Psoas muscle (tissue), 8 donors: ENCODE results near the gene FRY. TPM values are rescaled to one million over a fixed set of nuclear protein-coding genes. Genes with fewer than 3 reads are reported as not detected.

Experiments used
- ATAC-seq, 4 donors: fragments of 200-7000 bp; cut with Tn5 transposase; one replicate each; pipeline ENCODE4 v1.9.1; 2020; ENCODE audit warnings: moderate library complexity in 3 of 4, mild to moderate bottlenecking in 2 of 4
- DNase-seq, 2 donors: peaks; one replicate each; pipeline ENCODE4 v3.0.0-alpha.2; 2020
- H3K27ac ChIP-seq: fragments of 200-600 bp; one replicate; pipeline ENCODE4 v1.8.0; 2022
- H3K27me3 ChIP-seq, 3 donors: fragments of 200-600 bp in 1 of 3; one replicate each; pipeline versions ENCODE4 v1.6.1 to v1.8.0; 2013 to 2022; ENCODE audit warnings: low read length in 2 of 3, mild to moderate bottlenecking in 2 of 3, moderate library complexity in 1 of 3; ENCODE audit not compliant: insufficient read depth in 3 of 3
- H3K36me3 ChIP-seq, 2 donors: fragments of 200-600 bp in 1 of 2; one replicate each; pipeline versions ENCODE4 v1.6.1 to v1.8.0; 2013 to 2022; ENCODE audit warnings: low read depth in 1 of 2, mild to moderate bottlenecking in 1 of 2, moderate library complexity in 1 of 2; ENCODE audit not compliant: insufficient read depth in 1 of 2
- H3K4me1 ChIP-seq: fragments of 200-600 bp; one replicate; pipeline ENCODE4 v1.8.0; 2022
- H3K4me3 ChIP-seq: fragments of 200-600 bp; one replicate; pipeline ENCODE4 v1.8.0; 2022; ENCODE audit warnings: mild to moderate bottlenecking
- H3K9me3 ChIP-seq: fragments of 200-600 bp; one replicate; pipeline ENCODE4 v1.8.0; 2022
- CTCF ChIP-seq: fragments of 200-600 bp; IDR thresholded peaks from one replicate; pipeline ENCODE4 v1.8.0; 2022; ENCODE audit warnings: antibody characterized with exemption
- WGBS, 3 donors: extraction: QIAGEN DNeasy Blood & Tissue Kit; methylation state at CpG; one replicate each; pipeline versions ENCODE4 v1.1.6 to v1.1.7; 2013; 5-methylcytosine and 5-hydroxymethylcytosine counted together
- intact Hi-C, 2 donors: fragments of 100-400 bp; cut with DNase I; formaldehyde crosslinking; loops; one replicate each; pipeline versions ENCODE4 v1.11.0 to v1.14.2; 2022
- polyA plus RNA-seq, 3 donors: library from polyadenylated mRNA; stranded (reverse); fragments of 200-250 nt; gene quantifications; one replicate each; pipeline ENCODE4 v1.2.3, GENCODE V29; 2013
- total RNA-seq, 4 donors: library from RNA; stranded (reverse); fragmentation: NEBNext Ultra II Directional in 2 of 4; extraction: Animal tissue kit (Norgen Biotek cat#: 25700) in 2 of 4; gene quantifications; one replicate each; pipeline versions ENCODE4 v1.2.1 to v1.2.4, GENCODE V29; 2021 to 2023
- donor health status: healthy with polysubstance abuse.
- donor health status: DM: no; HTN: no; CAD: no; lungs with moderate emphysema.
- donor health status: Bipolar disorder and iron deficiency.
- donor health status: healthy.
- donor health status: DM: yes; HTN: yes; CAD: no.
- donor health status: DM: no; HTN: no; CAD: no.
- donor health status: DM: no; HTN: no; CAD: no.
- donor health status: DM: yes; HTN: yes; CAD: no.

FRY gene
- total and polyA plus RNA-seq, 7 donors = 7.1 to 56.9 (median 24.0) TPM

GRCh38 chr13:32191452-32191998 lies 160.0 kb downstream of the FRY start:
- Histone ChIP-seq H3K4me3 (no peak overlapping the region), H3K4me1 (no peaks in the 10 kb centered on the region), H3K36me3 (peaks cover 0 to 70% of the 10 kb centered on the region in 2 donors), H3K27me3 (no peaks in the 10 kb centered on the region), H3K27ac (no peak overlapping the region), H3K9me3 (no peaks in the 10 kb centered on the region)
- intact Hi-C loops = no loop called here
- TF ChIP-seq CTCF = no peak
- no peak for ATAC-seq
- DNase-seq = no peak
- WGBS, 3 donors = 92 to 95% (median 94%) methylated on average over 2 of the region's 2 CpGs

- Histone ChIP-seq H3K27ac (no peak overlapping the region), H3K27me3 (no peaks in the 10 kb centered on the region), H3K36me3 (peaks cover 0 to 34% of the 10 kb centered on the region in 2 donors), H3K4me1 (no peaks in the 10 kb centered on the region), H3K4me3 (no peak overlapping the region), H3K9me3 (no peaks in the 10 kb centered on the region)
- DNase-seq (no peak), ATAC-seq (no peak)
- intact Hi-C loops = no loop called here
- no peak for TF ChIP-seq CTCF
Measured at GRCh38 chr13:32195713-32196112, 164.1 kb downstream of the FRY start.

GRCh38 chr13:32199168-32199567 lies 167.6 kb downstream of the FRY start:
- H3K36me3 ChIP-seq = peaks cover 0 to 29% of the 10 kb centered on the region in 2 donors
- no peaks in the 10 kb centered on the region for H3K27me3 ChIP-seq
- H3K4me3 ChIP-seq = no peak overlapping the region
- intact Hi-C loops = no loop called here
- 97 to 100% (median 98%) methylated on average over 1 of the region's 1 CpG for WGBS, 3 donors
- no peak for TF ChIP-seq CTCF
- H3K9me3 ChIP-seq = no peaks in the 10 kb centered on the region
- no peaks in the 10 kb centered on the region for H3K4me1 ChIP-seq
- no peak overlapping the region for H3K27ac ChIP-seq
- DNase-seq (no peak), ATAC-seq (no peak)

- WGBS, 3 donors = 70 to 81% (median 80%) methylated on average over 2 of the region's 2 CpGs
- no peak for ATAC-seq
- Histone ChIP-seq H3K36me3 (peaks cover 0 to 28% of the 10 kb centered on the region in 2 donors), H3K9me3 (no peaks in the 10 kb centered on the region), H3K4me1 (no peaks in the 10 kb centered on the region), H3K27me3 (no peaks in the 10 kb centered on the region), H3K27ac (peak overlapping the region; percentile 4), H3K4me3 (no peak overlapping the region)
- no peak for DNase-seq
- TF ChIP-seq CTCF = no peak
- intact Hi-C loops = no loop called here
Measured at GRCh38 chr13:32200741-32201140, 169.2 kb downstream of the FRY start.

GRCh38 chr13:32201809-32202208 lies 170.2 kb downstream of the FRY start:
- DNase-seq = no peak
- peak; percentile 68 to 95 (median 78) for ATAC-seq
- Histone ChIP-seq H3K36me3 (peaks cover 0 to 36% of the 10 kb centered on the region in 2 donors), H3K9me3 (no peaks in the 10 kb centered on the region), H3K4me3 (no peak overlapping the region), H3K27ac (peak overlapping the region; percentile 4), H3K27me3 (no peaks in the 10 kb centered on the region), H3K4me1 (no peaks in the 10 kb centered on the region)
- WGBS, 3 donors = 55 to 71% (median 56%) methylated on average over 4 of the region's 4 CpGs
- TF ChIP-seq CTCF = no peak
- intact Hi-C loops = no loop called here
